K562 (cell line): ENCODE results near the gene CAGE1. TPM values are rescaled to one million over a fixed set of nuclear protein-coding genes. Genes with fewer than 3 reads are reported as not detected.
A peak's percentile ranks its signal among the peaks of the same experiment; 100 is the strongest.

ENCODE experiments used
- BCLAF1 ChIP-seq, 2 experiments: fragments of 450-650 bp in 1 of 2; IDR thresholded peaks; 2 replicates each; pipeline ENCODE4 v1.6.1; 2011 to 2017; ENCODE audit warnings: low read depth in 2 of 2, antibody characterized with exemption in 1 of 2, borderline replicate concordance in 1 of 2, low read length in 1 of 2, mild to moderate bottlenecking in 1 of 2, mixed read lengths in 1 of 2; ENCODE audit not compliant: control insufficient read depth in 1 of 2
- BRD4 ChIP-seq: fragments of 200-600 bp; sonication (generic); IDR thresholded peaks from 2 replicates; pipeline ENCODE4 v1.6.1; 2017; ENCODE audit warnings: inconsistent platforms
- CREB3L1 ChIP-seq: fragments of 450-650 bp; IDR thresholded peaks from 2 replicates; pipeline ENCODE4 v1.6.1; 2014; ENCODE audit warnings: low read depth, mild to moderate bottlenecking, moderate library complexity, borderline replicate concordance
- ELF4 ChIP-seq: fragments of 450-650 bp; formaldehyde crosslinking; IDR thresholded peaks from 2 replicates; pipeline ENCODE4 v1.4.0; 2022; ENCODE audit warnings: missing genetic modification characterization
- FOXM1 ChIP-seq, 2 experiments: fragments of 450-650 bp in 1 of 2; sonication (generic) in 1 of 2; formaldehyde crosslinking in 1 of 2; IDR thresholded peaks; 2 replicates each; pipeline versions ENCODE4 v1.6.1 to v1.9.0; 2017 to 2022; ENCODE audit warnings: low read depth in 2 of 2, mild to moderate bottlenecking in 2 of 2, missing genetic modification reagents in 1 of 2, moderate library complexity in 1 of 2
- HMG20A ChIP-seq: fragments of 450-650 bp; formaldehyde crosslinking; conservative IDR thresholded peaks from 2 replicates; pipeline ENCODE4 v1.4.0; 2020; ENCODE audit warnings: mild to moderate bottlenecking, mixed read lengths
- HOMEZ ChIP-seq: fragments of 250-450 bp; sonication (Bioruptor Pico); IDR thresholded peaks from 2 replicates; pipeline ENCODE4 v1.4.0; 2020; ENCODE audit warnings: mild to moderate bottlenecking, moderate library complexity
- MAX ChIP-seq: sonication (generic); formaldehyde crosslinking; IDR thresholded peaks from 2 replicates; pipeline ENCODE4 v1.9.0; 2022; ENCODE audit warnings: mild to moderate bottlenecking, missing genetic modification reagents
- NELFE ChIP-seq: IDR thresholded peaks from 2 replicates; pipeline ENCODE4 v1.6.1; 2011; ENCODE audit warnings: mild to moderate bottlenecking; ENCODE audit not compliant: insufficient read depth, insufficient read length
- NEUROD1 ChIP-seq: fragments of 150-350 bp; IDR thresholded peaks from 2 replicates; pipeline ENCODE4 v1.6.1; 2014; ENCODE audit warnings: borderline replicate concordance, low read length, low read depth; ENCODE audit not compliant: partially characterized antibody
- RUNX1 ChIP-seq: sonication (generic); IDR thresholded peaks from 2 replicates; pipeline ENCODE4 v1.6.1; 2016; ENCODE audit warnings: antibody characterized with exemption, low read depth
- ZBTB8A ChIP-seq: fragments of 450-650 bp; IDR thresholded peaks from 2 replicates; pipeline ENCODE4 v1.6.1; 2018; ENCODE audit warnings: mild to moderate bottlenecking, moderate library complexity; ENCODE audit not compliant: partially characterized antibody
- ZNF436 ChIP-seq: fragments of 250-450, 450-650 bp; sonication (Bioruptor Pico); formaldehyde crosslinking; IDR thresholded peaks from 2 replicates; pipeline ENCODE4 v1.7.0; 2020; ENCODE audit warnings: mild to moderate bottlenecking
- ZNF561 ChIP-seq: fragments of 450-650 bp; formaldehyde crosslinking; conservative IDR thresholded peaks from 2 replicates; pipeline ENCODE4 v1.4.0; 2020; ENCODE audit warnings: mild to moderate bottlenecking, moderate library complexity
- polyA plus RNA-seq, 8 experiments: library from polyadenylated mRNA; depleted of rRNA in 4 of 8; stranded (reverse) in 5 of 8; unstranded in 3 of 8; fragments of >200 nt; fragmentation: Nextera tagmentation in 2 of 8; fragmentation: Illumina TruSeq in 1 of 8; extraction: Ambion mirVana in 2 of 8; extraction: Trizol in 1 of 8; gene quantifications; 2 replicates each; pipeline versions ENCODE4 v1.2.1 to v1.2.3, GENCODE V29; 2011 to 2014; ENCODE audit warnings: inconsistent platforms in 1 of 8, missing spikeins in 1 of 8
- total RNA-seq, 7 experiments: library from RNA; depleted of rRNA in 6 of 7; stranded (reverse); fragments of >200 nt in 6 of 7; fragmentation: Illumina TruSeq in 2 of 7; extraction: Trizol in 2 of 7; gene quantifications; 2 replicates each; pipeline versions ENCODE4 v1.2.1 to v1.2.3, GENCODE V29; 2011 to 2021; ENCODE audit warnings: low replicate concordance in 1 of 7
- TF ChIP-seq, protein P1 (sequence below): fragments of 200-800 bp; sonication (Bioruptor generic); IDR thresholded peaks from 2 replicates; pipeline ENCODE4 v1.6.1; 2017; ENCODE audit warnings: missing genetic modification characterization, missing compliant biosample characterization
- TF ChIP-seq, protein P2 (sequence below): sonication (generic); formaldehyde crosslinking; IDR thresholded peaks from 2 replicates; pipeline ENCODE4 v1.8.0; 2022; ENCODE audit warnings: mild to moderate bottlenecking, missing genetic modification reagents, borderline replicate concordance

The CAGE1 gene
- total and polyA plus RNA-seq, 9 of the 15 experiments (the other 6 are each of a cell fraction or from before 2014, with no cell fraction given) = 0.13 to 0.33 (median 0.18) TPM; not detected in 4

DNA sequence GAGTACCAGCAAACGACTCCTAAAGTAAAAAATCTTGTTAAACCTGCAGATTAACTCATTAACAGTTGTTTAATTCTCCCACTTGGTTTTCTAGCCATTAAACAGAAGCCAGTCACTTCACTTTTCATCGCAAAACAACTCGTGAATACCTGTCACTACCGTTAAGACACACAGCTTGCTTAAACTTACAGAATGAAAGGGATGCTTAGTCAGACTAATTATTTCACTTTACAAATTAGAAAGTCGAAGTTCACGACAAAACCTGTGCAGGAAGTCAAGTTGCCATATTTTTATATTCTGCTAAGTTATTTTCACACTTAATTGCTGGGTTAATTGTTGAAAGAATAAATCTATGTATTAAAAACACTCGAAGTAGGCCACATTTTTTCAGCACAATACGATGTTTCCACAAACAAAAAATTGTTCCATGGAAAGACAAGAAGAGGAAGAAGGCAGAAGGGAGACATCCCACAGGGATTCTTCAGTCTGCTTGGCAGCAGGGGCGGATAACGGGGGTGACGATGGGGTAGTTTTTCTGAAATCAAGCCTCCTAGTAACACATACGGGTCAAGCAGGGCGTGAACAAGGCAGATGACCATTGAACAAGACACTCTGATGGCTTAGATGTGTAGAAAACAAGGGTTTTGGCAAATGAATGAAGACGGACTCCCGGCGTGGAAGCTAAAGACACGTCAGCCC is 77.5 kb downstream of the CAGE1 start (continued):
- no peak for TF ChIP-seq HOMEZ (CRISPR knock-in tag)
- no peak for TF ChIP-seq FOXM1 (IDR thresholded peaks at IDR 0.05; ENCODE audit: low read depth)
- TF ChIP-seq FOXM1 (CRISPR knock-in tag; IDR thresholded peaks at IDR 0.05; ENCODE audit: low read depth) = no peak
- no peak for TF ChIP-seq ZNF561 (CRISPR knock-in tag)
- TF ChIP-seq HMG20A = no peak
- TF ChIP-seq NEUROD1 = no peak
- TF ChIP-seq MAX (CRISPR knock-in tag) = no peak
- no peak for TF ChIP-seq ZBTB8A
- TF ChIP-seq ZNF436 (CRISPR knock-in tag) = no peak
- TF ChIP-seq BRD4 = 0 out of 2 replicates have a peak, but pooled peaks have one; percentile 17
- TF ChIP-seq BCLAF1 (IDR thresholded peaks at IDR 0.05; ENCODE audit: borderline replicate concordance in 1 of 2, control insufficient read depth in 1 of 2, low read depth in 2 of 2, low read length in 1 of 2) = no peak
- TF ChIP-seq, protein P1, sequence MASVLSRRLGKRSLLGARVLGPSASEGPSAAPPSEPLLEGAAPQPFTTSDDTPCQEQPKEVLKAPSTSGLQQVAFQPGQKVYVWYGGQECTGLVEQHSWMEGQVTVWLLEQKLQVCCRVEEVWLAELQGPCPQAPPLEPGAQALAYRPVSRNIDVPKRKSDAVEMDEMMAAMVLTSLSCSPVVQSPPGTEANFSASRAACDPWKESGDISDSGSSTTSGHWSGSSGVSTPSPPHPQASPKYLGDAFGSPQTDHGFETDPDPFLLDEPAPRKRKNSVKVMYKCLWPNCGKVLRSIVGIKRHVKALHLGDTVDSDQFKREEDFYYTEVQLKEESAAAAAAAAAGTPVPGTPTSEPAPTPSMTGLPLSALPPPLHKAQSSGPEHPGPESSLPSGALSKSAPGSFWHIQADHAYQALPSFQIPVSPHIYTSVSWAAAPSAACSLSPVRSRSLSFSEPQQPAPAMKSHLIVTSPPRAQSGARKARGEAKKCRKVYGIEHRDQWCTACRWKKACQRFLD (CRISPR knock-in tag) = no peak
- no peak for TF ChIP-seq CREB3L1
- TF ChIP-seq, protein P2, sequence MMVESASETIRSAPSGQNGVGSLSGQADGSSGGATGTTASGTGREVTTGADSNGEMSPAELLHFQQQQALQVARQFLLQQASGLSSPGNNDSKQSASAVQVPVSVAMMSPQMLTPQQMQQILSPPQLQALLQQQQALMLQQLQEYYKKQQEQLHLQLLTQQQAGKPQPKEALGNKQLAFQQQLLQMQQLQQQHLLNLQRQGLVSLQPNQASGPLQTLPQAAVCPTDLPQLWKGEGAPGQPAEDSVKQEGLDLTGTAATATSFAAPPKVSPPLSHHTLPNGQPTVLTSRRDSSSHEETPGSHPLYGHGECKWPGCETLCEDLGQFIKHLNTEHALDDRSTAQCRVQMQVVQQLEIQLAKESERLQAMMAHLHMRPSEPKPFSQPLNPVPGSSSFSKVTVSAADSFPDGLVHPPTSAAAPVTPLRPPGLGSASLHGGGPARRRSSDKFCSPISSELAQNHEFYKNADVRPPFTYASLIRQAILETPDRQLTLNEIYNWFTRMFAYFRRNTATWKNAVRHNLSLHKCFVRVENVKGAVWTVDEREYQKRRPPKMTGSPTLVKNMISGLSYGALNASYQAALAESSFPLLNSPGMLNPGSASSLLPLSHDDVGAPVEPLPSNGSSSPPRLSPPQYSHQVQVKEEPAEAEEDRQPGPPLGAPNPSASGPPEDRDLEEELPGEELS = no peak
- no peak for TF ChIP-seq NELFE
- TF ChIP-seq RUNX1 = 0 out of 2 replicates have a peak, but pooled peaks have one; percentile 23
- TF ChIP-seq ELF4 = 0 out of 2 replicates have a peak, but pooled peaks have one; percentile 4
